ENCODE data around the gene METAP1D. TPM values are rescaled to one million over a fixed set of nuclear protein-coding genes. Genes with fewer than 3 reads are reported as not detected.

METAP1D gene
- total RNA-seq, 1 experiment from 2014 or later, result 8.6 TPM

- no peaks in the 10 kb centered on the region for H3K9me3 ChIP-seq (ENCODE audit: control insufficient read depth, insufficient read depth, low read depth, low read length)
- no TSS peak for BruUV-seq (replicated peaks)
- no peak overlapping the region for H3K4me3 ChIP-seq (ENCODE audit: low read depth in 2 of 2, low read length in 2 of 2)
- ChIA-PET CTCF (no interaction called here), POLR2A (no interaction called here)
- TF ChIP-seq, protein P1, sequence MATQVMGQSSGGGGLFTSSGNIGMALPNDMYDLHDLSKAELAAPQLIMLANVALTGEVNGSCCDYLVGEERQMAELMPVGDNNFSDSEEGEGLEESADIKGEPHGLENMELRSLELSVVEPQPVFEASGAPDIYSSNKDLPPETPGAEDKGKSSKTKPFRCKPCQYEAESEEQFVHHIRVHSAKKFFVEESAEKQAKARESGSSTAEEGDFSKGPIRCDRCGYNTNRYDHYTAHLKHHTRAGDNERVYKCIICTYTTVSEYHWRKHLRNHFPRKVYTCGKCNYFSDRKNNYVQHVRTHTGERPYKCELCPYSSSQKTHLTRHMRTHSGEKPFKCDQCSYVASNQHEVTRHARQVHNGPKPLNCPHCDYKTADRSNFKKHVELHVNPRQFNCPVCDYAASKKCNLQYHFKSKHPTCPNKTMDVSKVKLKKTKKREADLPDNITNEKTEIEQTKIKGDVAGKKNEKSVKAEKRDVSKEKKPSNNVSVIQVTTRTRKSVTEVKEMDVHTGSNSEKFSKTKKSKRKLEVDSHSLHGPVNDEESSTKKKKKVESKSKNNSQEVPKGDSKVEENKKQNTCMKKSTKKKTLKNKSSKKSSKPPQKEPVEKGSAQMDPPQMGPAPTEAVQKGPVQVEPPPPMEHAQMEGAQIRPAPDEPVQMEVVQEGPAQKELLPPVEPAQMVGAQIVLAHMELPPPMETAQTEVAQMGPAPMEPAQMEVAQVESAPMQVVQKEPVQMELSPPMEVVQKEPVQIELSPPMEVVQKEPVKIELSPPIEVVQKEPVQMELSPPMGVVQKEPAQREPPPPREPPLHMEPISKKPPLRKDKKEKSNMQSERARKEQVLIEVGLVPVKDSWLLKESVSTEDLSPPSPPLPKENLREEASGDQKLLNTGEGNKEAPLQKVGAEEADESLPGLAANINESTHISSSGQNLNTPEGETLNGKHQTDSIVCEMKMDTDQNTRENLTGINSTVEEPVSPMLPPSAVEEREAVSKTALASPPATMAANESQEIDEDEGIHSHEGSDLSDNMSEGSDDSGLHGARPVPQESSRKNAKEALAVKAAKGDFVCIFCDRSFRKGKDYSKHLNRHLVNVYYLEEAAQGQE (IDR thresholded peaks at IDR 0.05; ENCODE audit: insufficient read depth in 1 of 2, low read depth in 2 of 2, low read length in 1 of 2), result no peak
- no peak for TF ChIP-seq CTCF (IDR thresholded peaks at IDR 0.05)
- intact Hi-C loops (cut with micrococcal nuclease; ENCODE audit: unreplicated experiment) (no loop called here), in situ Hi-C loops (cut with HindIII; ENCODE audit: low pct_unique_long_range_greater_than_20kb, low sequenced_read_pairs) (no loop called here)
- ATAC-seq (no peak), DNase-seq (ENCODE audit: low read depth, low spot score) (no peak)
- no peak overlapping the region for H3K27ac ChIP-seq (ENCODE audit: low read length)
- H3K4me1 ChIP-seq (ENCODE audit: control insufficient read depth, insufficient read depth, low read length), result no peaks in the 10 kb centered on the region; the same call in 1 of the 2 replicates
- no peaks in the 10 kb centered on the region for H3K27me3 ChIP-seq (ENCODE audit: control insufficient read depth, insufficient read depth, low read length)
- H3K36me3 ChIP-seq (ENCODE audit: control insufficient read depth, insufficient read depth, low read length), result peaks cover 3% of the 10 kb centered on the region
Observed at GRCh38 chr2:171960570-171960969, 39.2 kb upstream of the METAP1D start.

GRCh38 chr2:171963198-171963597 is 36.6 kb upstream of the METAP1D start:
- Histone ChIP-seq H3K4me1 (ENCODE audit: control insufficient read depth, insufficient read depth, low read length) (no peaks in the 10 kb centered on the region; the same call in 1 of the 2 replicates), H3K9me3 (ENCODE audit: control insufficient read depth, insufficient read depth, low read depth, low read length) (no peaks in the 10 kb centered on the region), H3K27ac (ENCODE audit: low read length) (no peak overlapping the region), H3K36me3 (ENCODE audit: control insufficient read depth, insufficient read depth, low read length) (peaks cover 18% of the 10 kb centered on the region), H3K4me3 (ENCODE audit: low read depth in 2 of 2, low read length in 2 of 2) (no peak overlapping the region), H3K27me3 (ENCODE audit: control insufficient read depth, insufficient read depth, low read length) (no peaks in the 10 kb centered on the region)
- POLR2A ChIA-PET, result no interaction called here
- BruUV-seq (replicated peaks), result no TSS peak
- TF ChIP-seq POLR2AphosphoS5 (IDR thresholded peaks at IDR 0.05; ENCODE audit: low read depth, low read length), result no peak
- intact Hi-C loops (cut with micrococcal nuclease; ENCODE audit: unreplicated experiment), result no loop called here
- DNase-seq (ENCODE audit: low read depth, low spot score) (no peak), ATAC-seq (no peak)
- in situ Hi-C loops (cut with HindIII; ENCODE audit: low pct_unique_long_range_greater_than_20kb, low sequenced_read_pairs), result no loop called here
- CTCF ChIA-PET, result no interaction called here

GRCh38 chr2:171964308-171964707 is 35.4 kb upstream of the METAP1D start:
- ChIA-PET POLR2A (interaction anchor here (0.6 kb wide), 1 partner anchor 9 kb away, joined by 11 read pairs; no protein-coding TSS in a partner anchor), CTCF (no interaction called here)
- peaks cover 20% of the 10 kb centered on the region for H3K36me3 ChIP-seq (ENCODE audit: control insufficient read depth, insufficient read depth, low read length)
- H3K27ac ChIP-seq (ENCODE audit: low read length), result no peak overlapping the region
- TF ChIP-seq TCF7L2 (IDR thresholded peaks at IDR 0.05; ENCODE audit: low read depth, low read length) (no peak), CTCF (IDR thresholded peaks at IDR 0.05) (no peak), SIN3A (IDR thresholded peaks at IDR 0.05; ENCODE audit: borderline replicate concordance, insufficient read depth, low read depth, low read length) (no peak), POLR2AphosphoS5 (IDR thresholded peaks at IDR 0.05; ENCODE audit: low read depth, low read length) (no peak)
- TF ChIP-seq, protein P1 (IDR thresholded peaks at IDR 0.05; ENCODE audit: insufficient read depth in 1 of 2, low read depth in 2 of 2, low read length in 1 of 2), result no peak
- no TSS peak for BruUV-seq (replicated peaks)
- no peak overlapping the region for H3K4me3 ChIP-seq (ENCODE audit: low read depth in 2 of 2, low read length in 2 of 2)
- in situ Hi-C loops (cut with HindIII; ENCODE audit: low pct_unique_long_range_greater_than_20kb, low sequenced_read_pairs) (no loop called here), intact Hi-C loops (cut with micrococcal nuclease; ENCODE audit: unreplicated experiment) (no loop called here)
- DNase-seq (ENCODE audit: low read depth, low spot score) (no peak), ATAC-seq (no peak)
- no peaks in the 10 kb centered on the region for H3K9me3 ChIP-seq (ENCODE audit: control insufficient read depth, insufficient read depth, low read depth, low read length)
- H3K4me1 ChIP-seq (ENCODE audit: control insufficient read depth, insufficient read depth, low read length), result no peaks in the 10 kb centered on the region; the same call in 1 of the 2 replicates
- H3K27me3 ChIP-seq (ENCODE audit: control insufficient read depth, insufficient read depth, low read length), result no peaks in the 10 kb centered on the region

Data from Panc1 (cell line).